ENCODE results near the gene ITGB8. TPM values are rescaled to one million over a fixed set of nuclear protein-coding genes. Genes with fewer than 3 reads are reported as not detected.
"Not testable (repeated sequence)": the region's sequence is repeated elsewhere in the genome, so short reads cannot be mapped to it uniquely, and the experiment has no call there.

Gene ITGB8
- total and polyA plus RNA-seq, 4 donors: 45.4 to 193 (median 63.0) TPM

DNA sequence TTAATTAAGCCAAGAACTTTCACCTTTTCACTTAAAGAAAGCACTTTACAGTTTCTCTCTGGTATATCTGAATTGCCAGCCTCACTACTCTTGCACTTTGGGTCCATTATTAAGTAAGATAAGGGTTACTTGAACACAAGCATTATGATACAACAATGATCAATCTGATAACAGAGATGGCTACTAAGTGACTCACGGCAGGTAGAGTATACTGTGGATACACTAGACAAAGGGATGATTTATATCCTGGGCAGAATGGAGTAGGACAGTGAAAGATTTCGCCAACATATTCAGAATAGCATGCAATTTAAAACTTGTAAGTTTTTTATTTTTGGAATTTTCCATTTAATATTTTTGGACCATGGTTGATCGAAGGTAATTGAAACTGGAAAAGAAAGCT lies 34.3 kb upstream of the ITGB8 start:
- no peak for DNase-seq (ENCODE audit: low read depth in 4 of 6, low spot score in 6 of 6)
- Histone ChIP-seq H3K27ac (ENCODE audit: low read depth, low read length) (no peak overlapping the region), H3K9me3 (ENCODE audit: control insufficient read depth, insufficient read depth, low read length) (peaks cover 4% of the 10 kb centered on the region), H3K27me3 (ENCODE audit: control insufficient read depth, insufficient read depth, low read length) (no peaks in the 10 kb centered on the region), H3K4me1 (ENCODE audit: control insufficient read depth, insufficient read depth, low read length) (no peaks in the 10 kb centered on the region), H3K4me3 (ENCODE audit: low read depth, low read length) (no peak overlapping the region), H3K36me3 (ENCODE audit: control insufficient read depth, insufficient read depth, low read length) (no peaks in the 10 kb centered on the region)
- no CpG with 5 or more reads among the region's 3 CpGs for WGBS (ENCODE audit: insufficient coverage)

DNA sequence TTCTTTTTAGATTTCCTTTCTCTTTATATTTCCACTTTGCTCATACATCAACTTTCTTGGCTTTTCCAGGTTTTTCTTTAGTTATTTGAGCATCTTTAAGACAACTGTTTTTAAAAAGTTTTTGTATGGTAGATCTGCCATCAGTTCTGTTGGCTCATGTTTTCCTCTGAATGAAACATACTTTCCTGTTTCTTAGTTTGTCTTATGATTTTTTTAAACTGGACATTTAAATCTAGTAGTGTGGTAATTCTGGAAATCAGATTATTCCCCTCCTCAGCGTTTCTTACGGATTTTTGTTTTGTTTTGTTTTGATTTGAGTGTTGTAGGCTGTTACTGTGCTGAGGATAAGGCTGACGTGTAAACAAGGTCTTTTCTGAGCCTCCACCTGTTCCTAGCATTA lies 33.8 kb upstream of the ITGB8 start:
- H3K27me3 ChIP-seq (ENCODE audit: control insufficient read depth, insufficient read depth, low read length): no peaks in the 10 kb centered on the region
- no CpG with 5 or more reads among the region's 3 CpGs for WGBS (ENCODE audit: insufficient coverage)
- no peak for DNase-seq (ENCODE audit: low read depth in 4 of 6, low spot score in 6 of 6)
- H3K9me3 ChIP-seq (ENCODE audit: control insufficient read depth, insufficient read depth, low read length): peaks cover 4% of the 10 kb centered on the region
- no peak overlapping the region for H3K4me3 ChIP-seq (ENCODE audit: low read depth, low read length)
- H3K36me3 ChIP-seq (ENCODE audit: control insufficient read depth, insufficient read depth, low read length): no peaks in the 10 kb centered on the region
- no peaks in the 10 kb centered on the region for H3K4me1 ChIP-seq (ENCODE audit: control insufficient read depth, insufficient read depth, low read length)
- H3K27ac ChIP-seq (ENCODE audit: low read depth, low read length): no peak overlapping the region

DNA sequence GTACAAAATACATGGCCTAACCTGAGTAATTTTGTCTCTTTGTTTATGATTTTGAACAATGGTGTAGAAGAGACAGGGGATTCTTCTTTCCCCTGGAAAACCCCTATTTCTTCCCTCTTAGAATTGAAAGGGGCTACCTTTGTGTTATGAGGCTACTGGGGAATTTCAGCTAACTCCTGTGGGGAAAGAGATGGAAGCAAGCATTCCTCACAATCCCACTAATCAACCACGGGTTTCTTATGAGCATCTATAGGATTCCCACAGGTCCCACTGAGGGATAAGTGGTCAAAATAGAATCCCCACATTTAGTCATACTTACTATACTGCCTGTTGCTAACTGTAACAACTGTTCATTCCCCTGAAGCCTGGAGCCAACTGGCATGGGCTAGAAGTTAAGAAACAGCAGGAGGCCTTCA lies 32.2 kb upstream of the ITGB8 start:
- no peaks in the 10 kb centered on the region for H3K27me3 ChIP-seq (ENCODE audit: control insufficient read depth, insufficient read depth, low read length)
- H3K9me3 ChIP-seq (ENCODE audit: control insufficient read depth, insufficient read depth, low read length): peaks cover 4% of the 10 kb centered on the region
- WGBS (ENCODE audit: insufficient coverage): no CpG with 5 or more reads among the region's 1 CpG
- H3K4me3 ChIP-seq (ENCODE audit: low read depth, low read length): no peak overlapping the region
- no peak overlapping the region for H3K27ac ChIP-seq (ENCODE audit: low read depth, low read length)
- no peaks in the 10 kb centered on the region for H3K4me1 ChIP-seq (ENCODE audit: control insufficient read depth, insufficient read depth, low read length)
- no peak for DNase-seq (ENCODE audit: low read depth in 4 of 6, low spot score in 6 of 6)
- no peaks in the 10 kb centered on the region for H3K36me3 ChIP-seq (ENCODE audit: control insufficient read depth, insufficient read depth, low read length)

DNA sequence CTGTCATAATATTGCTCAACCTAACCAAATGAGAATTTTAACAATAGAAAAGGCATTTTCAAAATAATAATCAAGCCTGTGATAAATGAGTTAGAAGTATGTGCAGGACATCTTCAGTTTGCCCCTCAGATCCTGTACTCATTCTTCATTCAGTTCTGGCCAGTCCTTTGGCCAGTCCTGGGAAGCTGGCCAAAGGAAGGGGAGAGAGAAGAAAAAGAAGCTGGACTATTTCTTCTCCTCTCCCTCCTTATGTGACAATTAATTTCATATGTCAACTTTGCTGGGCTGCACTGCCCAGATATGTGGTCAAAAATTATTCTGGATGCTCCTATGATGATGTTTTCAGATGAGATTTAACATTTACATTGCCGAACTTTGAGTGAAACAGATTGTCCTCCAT lies 31.6 kb upstream of the ITGB8 start:
- peaks cover 4% of the 10 kb centered on the region for H3K9me3 ChIP-seq (ENCODE audit: control insufficient read depth, insufficient read depth, low read length)
- H3K4me1 ChIP-seq (ENCODE audit: control insufficient read depth, insufficient read depth, low read length): no peaks in the 10 kb centered on the region
- H3K27me3 ChIP-seq (ENCODE audit: control insufficient read depth, insufficient read depth, low read length): no peaks in the 10 kb centered on the region
- no peak overlapping the region for H3K4me3 ChIP-seq (ENCODE audit: low read depth, low read length)
- H3K36me3 ChIP-seq (ENCODE audit: control insufficient read depth, insufficient read depth, low read length): no peaks in the 10 kb centered on the region
- no CpG with 5 or more reads among the region's 1 CpG for WGBS (ENCODE audit: insufficient coverage)
- no peak for DNase-seq (ENCODE audit: low read depth in 4 of 6, low spot score in 6 of 6)
- no peak overlapping the region for H3K27ac ChIP-seq (ENCODE audit: low read depth, low read length)

DNA sequence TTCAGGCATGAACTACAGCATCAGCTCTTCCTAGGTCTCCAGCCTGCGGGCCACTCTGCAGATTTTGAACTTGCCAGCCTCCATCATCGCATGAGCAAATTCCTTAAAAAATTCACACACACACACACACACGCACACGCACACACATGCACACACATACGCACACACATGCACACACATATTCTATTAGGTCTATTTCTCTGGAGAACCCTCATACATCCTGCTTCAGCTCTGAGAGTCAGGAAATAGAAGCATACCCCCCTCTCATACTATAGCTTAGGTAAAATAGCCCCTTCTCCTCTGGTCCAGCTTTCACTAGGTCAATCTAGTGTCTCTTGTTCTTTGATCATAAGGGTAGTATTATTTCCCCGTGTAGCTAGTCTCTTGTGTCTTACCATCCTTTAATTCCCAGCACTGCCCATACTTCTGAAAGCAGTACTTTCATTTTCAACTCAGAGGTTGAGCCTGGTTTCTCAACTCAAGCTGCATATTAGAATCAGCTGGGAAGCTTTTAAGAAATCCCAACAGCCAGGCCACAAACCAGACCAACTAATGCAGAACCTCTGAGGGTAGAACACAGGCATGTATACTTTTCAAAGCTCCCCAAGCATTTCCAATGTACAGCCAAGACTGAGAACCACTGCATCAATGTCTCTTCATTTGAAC lies 30.9 kb upstream of the ITGB8 start:
- no peak overlapping the region for H3K27ac ChIP-seq (ENCODE audit: low read depth, low read length)
- DNase-seq (ENCODE audit: low read depth in 4 of 6, low spot score in 6 of 6): no peak
- 98% methylated on average over 5 of the region's 6 CpGs for WGBS (ENCODE audit: insufficient coverage)

DNA sequence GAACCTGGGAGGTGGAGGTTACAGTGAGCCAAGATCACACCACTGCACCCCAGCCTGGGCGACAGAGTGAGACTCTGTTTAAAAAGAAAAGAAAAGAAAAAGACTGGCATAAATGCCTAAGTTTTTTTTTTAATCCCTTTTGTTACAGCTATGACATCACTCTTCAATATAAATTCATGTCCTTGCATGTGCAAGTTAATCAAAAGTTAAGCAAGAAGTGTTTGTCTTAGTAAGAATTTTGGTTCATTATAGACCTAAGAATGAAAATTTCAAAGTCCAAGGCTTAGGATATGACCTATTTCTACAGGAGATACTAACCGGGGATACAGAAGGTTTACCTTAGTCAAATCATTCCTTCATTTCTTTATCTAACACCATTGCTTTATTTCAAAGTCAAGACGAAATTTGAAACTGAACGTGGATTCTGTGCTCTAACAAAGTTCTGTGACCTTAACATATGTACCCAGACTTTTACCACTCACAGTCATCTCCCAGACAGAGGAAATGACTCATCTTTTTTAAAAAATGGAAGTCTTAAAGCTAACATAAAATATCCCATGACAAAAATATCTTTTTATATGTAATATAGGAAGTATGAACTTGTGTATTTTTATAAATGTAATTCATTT lies 29.3 kb upstream of the ITGB8 start:
- Histone ChIP-seq H3K36me3 (ENCODE audit: control insufficient read depth, insufficient read depth, low read length) (no peaks in the 10 kb centered on the region), H3K9me3 (ENCODE audit: control insufficient read depth, insufficient read depth, low read length) (no peaks in the 10 kb centered on the region), H3K27ac (ENCODE audit: low read depth, low read length) (no peak overlapping the region), H3K27me3 (ENCODE audit: control insufficient read depth, insufficient read depth, low read length) (no peaks in the 10 kb centered on the region), H3K4me3 (ENCODE audit: low read depth, low read length) (no peak overlapping the region), H3K4me1 (ENCODE audit: control insufficient read depth, insufficient read depth, low read length) (no peaks in the 10 kb centered on the region)
- WGBS (ENCODE audit: insufficient coverage): 89% methylated on average over 3 of the region's 4 CpGs
- DNase-seq (ENCODE audit: low read depth in 4 of 6, low spot score in 6 of 6): no peak

More for the DNA sequence above, 30.9 kb upstream of the ITGB8 start:
- Histone ChIP-seq H3K36me3 (ENCODE audit: control insufficient read depth, insufficient read depth, low read length) (no peaks in the 10 kb centered on the region), H3K4me3 (ENCODE audit: low read depth, low read length) (no peak overlapping the region), H3K27me3 (ENCODE audit: control insufficient read depth, insufficient read depth, low read length) (no peaks in the 10 kb centered on the region), H3K9me3 (ENCODE audit: control insufficient read depth, insufficient read depth, low read length) (peaks cover 3% of the 10 kb centered on the region), H3K4me1 (ENCODE audit: control insufficient read depth, insufficient read depth, low read length) (no peaks in the 10 kb centered on the region)

DNA sequence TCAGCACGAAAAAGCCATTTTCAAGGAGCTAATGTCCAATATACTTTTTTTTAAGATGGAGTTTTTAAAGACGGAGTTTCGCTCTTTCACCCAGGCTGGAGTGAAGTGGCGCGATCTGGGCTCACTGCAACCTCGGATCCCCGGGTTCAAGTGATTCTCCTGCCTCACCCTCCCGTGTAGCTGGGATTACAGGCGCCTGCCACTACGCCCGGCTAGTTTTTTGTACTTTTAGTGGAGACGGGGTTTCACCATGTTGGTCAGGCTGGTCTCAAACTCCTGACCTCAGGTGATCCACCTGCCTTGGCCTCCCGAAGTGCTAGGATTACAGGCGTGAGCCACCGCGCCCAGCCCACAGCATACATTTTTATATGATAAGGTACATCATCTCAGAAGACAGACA lies 28.4 kb upstream of the ITGB8 start:
- H3K27me3 ChIP-seq (ENCODE audit: control insufficient read depth, insufficient read depth, low read length): not testable (repeated sequence)

DNA sequence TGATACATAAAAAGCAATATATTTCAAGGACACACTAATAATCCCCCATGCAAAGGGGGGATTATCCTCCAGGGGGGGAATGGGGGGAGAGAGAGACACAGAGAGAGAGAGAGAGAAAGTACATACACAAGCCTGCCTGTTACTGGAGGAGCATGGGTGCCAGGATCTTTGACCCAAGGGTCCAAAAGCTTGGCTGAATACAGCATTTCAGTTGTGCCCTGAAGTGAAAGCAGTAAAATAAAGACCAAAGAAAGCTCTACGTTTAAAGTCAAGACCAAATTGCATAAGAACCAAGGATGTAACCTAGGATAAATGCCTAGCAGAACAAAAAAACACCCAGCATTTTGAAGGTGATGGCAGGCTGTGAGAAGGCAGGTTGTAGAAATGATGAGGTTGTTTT lies 27.8 kb upstream of the ITGB8 start:
- no peaks in the 10 kb centered on the region for H3K36me3 ChIP-seq (ENCODE audit: control insufficient read depth, insufficient read depth, low read length)
- no peak overlapping the region for H3K4me3 ChIP-seq (ENCODE audit: low read depth, low read length)
- H3K27ac ChIP-seq (ENCODE audit: low read depth, low read length): no peak overlapping the region
- no peak for DNase-seq (ENCODE audit: low read depth in 4 of 6, low spot score in 6 of 6)
- no CpG with 5 or more reads among the region's 1 CpG for WGBS (ENCODE audit: insufficient coverage)
- no peaks in the 10 kb centered on the region for H3K27me3 ChIP-seq (ENCODE audit: control insufficient read depth, insufficient read depth, low read length)
- no peaks in the 10 kb centered on the region for H3K9me3 ChIP-seq (ENCODE audit: control insufficient read depth, insufficient read depth, low read length)
- H3K4me1 ChIP-seq (ENCODE audit: control insufficient read depth, insufficient read depth, low read length): no peaks in the 10 kb centered on the region

More for the DNA sequence above, 28.4 kb upstream of the ITGB8 start:
- H3K4me1 ChIP-seq (ENCODE audit: control insufficient read depth, insufficient read depth, low read length); H3K4me3 ChIP-seq (ENCODE audit: low read depth, low read length); H3K27ac ChIP-seq (ENCODE audit: low read depth, low read length); H3K9me3 ChIP-seq (ENCODE audit: control insufficient read depth, insufficient read depth, low read length); H3K36me3 ChIP-seq (ENCODE audit: control insufficient read depth, insufficient read depth, low read length); DNase-seq (ENCODE audit: low read depth in 4 of 6, low spot score in 6 of 6): not testable (repeated sequence)
- WGBS (ENCODE audit: insufficient coverage): 96% methylated on average over 5 of the region's 16 CpGs

DNA sequence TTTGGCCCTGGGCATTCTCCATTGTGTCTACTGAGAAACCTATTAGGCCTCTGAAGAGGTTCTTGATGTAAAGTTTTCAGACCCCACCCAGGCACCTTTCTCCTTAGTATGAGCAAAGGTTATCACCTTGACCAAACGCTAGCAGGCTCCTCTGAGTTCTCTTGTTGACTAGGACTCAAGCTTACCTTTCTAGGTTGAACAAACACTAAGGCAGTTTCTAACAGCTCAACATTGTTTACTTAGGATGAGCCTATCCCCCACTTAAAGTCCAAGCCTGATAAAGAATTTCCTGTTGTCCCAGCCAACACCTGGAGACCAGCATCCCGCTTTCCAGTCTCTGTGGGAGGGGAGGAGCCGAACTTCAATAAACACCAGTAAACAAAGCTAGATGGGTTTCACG lies 26.3 kb upstream of the ITGB8 start:
- Histone ChIP-seq H3K27me3 (ENCODE audit: control insufficient read depth, insufficient read depth, low read length) (no peaks in the 10 kb centered on the region), H3K36me3 (ENCODE audit: control insufficient read depth, insufficient read depth, low read length) (no peaks in the 10 kb centered on the region), H3K4me1 (ENCODE audit: control insufficient read depth, insufficient read depth, low read length) (no peaks in the 10 kb centered on the region), H3K4me3 (ENCODE audit: low read depth, low read length) (no peak overlapping the region), H3K27ac (ENCODE audit: low read depth, low read length) (no peak overlapping the region), H3K9me3 (ENCODE audit: control insufficient read depth, insufficient read depth, low read length) (no peaks in the 10 kb centered on the region)
- WGBS (ENCODE audit: insufficient coverage): 100% methylated on average over 2 of the region's 4 CpGs
- DNase-seq (ENCODE audit: low read depth in 4 of 6, low spot score in 6 of 6): no peak

DNA sequence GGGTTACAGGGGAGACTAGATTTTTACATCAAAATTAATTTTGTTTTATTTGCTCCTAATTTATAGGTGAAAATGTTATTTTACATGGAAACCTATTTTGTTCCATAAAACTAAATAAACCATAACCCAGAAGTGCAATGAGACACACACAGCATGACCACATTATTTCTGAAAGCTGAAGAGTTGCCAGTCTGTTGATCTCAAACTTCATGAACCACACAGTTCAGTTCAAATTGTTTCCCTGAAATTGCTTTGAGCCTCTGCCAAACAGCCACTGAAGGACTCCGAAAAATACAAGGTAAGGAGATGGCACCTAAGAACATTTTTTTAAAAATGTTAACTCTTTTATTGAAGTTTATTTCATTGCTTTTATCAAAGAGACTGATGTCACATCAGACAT lies 25.0 kb upstream of the ITGB8 start:
- no CpG with 5 or more reads among the region's 1 CpG for WGBS (ENCODE audit: insufficient coverage)

More for the DNA sequence above, 25.0 kb upstream of the ITGB8 start:
- Histone ChIP-seq H3K27me3 (ENCODE audit: control insufficient read depth, insufficient read depth, low read length) (no peaks in the 10 kb centered on the region), H3K4me1 (ENCODE audit: control insufficient read depth, insufficient read depth, low read length) (no peaks in the 10 kb centered on the region), H3K27ac (ENCODE audit: low read depth, low read length) (no peak overlapping the region), H3K4me3 (ENCODE audit: low read depth, low read length) (no peak overlapping the region), H3K36me3 (ENCODE audit: control insufficient read depth, insufficient read depth, low read length) (no peaks in the 10 kb centered on the region), H3K9me3 (ENCODE audit: control insufficient read depth, insufficient read depth, low read length) (no peaks in the 10 kb centered on the region)
- DNase-seq (ENCODE audit: low read depth in 4 of 6, low spot score in 6 of 6): no peak
